ENCODE results near the gene CD14.
"Not testable (repeated sequence)": the region's sequence is repeated elsewhere in the genome, so short reads cannot be mapped to it uniquely, and the experiment has no call there.

CD14 gene

DNA sequence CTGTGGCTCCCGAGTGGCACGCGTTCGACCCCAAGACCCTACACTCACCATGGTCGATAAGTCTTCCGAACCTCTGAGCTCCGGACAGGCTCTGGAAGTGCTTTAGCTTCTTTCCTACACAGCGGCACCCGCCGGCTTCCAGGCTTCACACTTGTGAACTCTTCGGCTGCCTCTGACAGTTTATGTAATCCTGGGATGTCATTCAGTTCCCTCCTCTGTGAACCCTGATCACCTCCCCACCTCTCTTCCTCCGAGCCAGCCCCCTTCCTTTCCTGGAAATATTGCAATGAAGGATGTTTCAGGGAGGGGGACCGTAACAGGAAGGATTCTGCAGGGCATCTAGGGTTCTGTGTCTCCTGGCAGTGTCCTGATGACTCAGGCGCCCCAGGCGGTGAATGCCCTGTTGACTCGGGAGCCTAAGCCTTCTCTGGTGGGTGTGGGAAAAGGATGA lies at the start of gene CD14:
TSS of gene CD14 (minus strand) at position 155 of the 451 bp plus-strand sequence. CDS start at position 51, 104 bp downstream.
- DNase-seq = peak; percentile 13

DNA sequence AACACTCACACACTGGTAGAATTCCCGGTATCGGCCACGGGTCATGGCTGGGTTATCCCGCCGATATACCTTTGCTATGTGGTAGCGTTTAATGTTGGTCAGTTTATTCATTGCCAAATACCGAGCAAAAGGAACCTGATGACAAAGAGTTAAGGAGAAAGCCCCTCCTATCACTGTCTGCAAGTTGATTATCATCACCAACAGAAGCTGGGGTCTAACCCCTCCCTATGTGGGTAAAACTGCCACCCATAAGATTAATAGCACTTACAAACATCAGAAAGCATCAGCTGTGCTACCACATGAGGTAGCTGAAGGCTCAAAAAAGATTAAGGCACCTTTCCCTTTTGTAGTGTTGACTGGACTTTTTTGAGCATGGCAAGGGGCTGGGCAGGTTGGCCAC lies 46.0 kb upstream of the CD14 start:
- DNase-seq = no peak

DNA sequence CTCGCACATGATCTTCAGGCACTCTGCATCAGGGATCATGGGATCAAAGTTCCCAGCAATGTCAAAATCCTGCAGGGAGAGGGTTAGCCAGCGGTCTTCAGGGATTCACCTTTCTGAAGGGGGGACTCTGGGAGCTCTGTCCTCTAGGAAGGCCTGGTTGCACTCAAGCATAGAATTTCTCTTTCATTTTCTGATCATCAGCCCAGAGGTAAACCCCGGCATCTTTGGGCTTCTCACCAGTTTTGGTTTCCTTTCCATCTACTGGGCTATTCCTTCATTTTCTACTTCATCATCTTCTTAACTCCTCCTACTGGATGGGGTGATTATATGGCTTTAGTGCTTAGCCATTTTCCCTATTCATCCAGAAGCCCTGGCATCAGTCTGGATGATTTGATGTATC lies 45.0 kb upstream of the CD14 start:
- no peak for DNase-seq

DNA sequence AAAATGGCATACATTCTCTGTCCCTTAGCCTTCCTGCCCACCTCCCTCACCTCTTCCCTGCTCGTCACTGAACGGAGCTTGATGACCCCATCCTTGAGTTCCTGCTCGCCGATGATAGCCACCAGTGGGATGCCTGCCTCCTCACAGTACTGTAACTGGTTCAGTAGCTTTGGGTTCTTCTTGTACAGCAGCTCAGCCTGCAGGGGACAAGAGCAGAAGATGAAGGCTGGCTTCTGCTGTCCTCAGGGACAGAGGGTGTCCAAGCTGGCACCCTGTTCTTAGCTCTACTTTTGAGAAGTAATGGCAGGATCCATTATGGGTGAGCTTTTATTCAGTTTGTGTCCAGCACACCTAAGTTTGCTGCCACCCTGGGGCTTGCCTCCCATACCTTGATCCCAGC lies 41.7 kb upstream of the CD14 start:
- DNase-seq = no peak

DNA sequence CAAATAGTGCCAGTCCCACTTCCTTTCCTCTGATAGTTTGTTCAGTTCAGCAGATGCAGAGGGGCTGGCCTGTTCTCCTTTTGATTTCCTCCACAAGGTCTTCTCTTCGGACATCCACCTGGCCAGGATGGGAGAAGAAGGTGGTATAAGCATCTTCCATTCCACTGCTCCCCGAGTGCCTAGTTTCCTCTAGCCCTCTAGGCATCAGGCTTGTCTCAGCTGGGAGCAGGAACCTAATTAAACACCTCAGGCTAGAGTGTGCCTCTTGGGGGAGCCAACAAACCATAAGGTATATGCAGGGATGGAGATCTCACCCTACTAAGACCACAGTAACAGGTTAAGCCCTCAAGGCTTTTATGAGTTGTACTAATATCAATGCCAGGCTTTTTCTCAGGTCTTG lies 41.2 kb upstream of the CD14 start:
- DNase-seq = no peak

DNA sequence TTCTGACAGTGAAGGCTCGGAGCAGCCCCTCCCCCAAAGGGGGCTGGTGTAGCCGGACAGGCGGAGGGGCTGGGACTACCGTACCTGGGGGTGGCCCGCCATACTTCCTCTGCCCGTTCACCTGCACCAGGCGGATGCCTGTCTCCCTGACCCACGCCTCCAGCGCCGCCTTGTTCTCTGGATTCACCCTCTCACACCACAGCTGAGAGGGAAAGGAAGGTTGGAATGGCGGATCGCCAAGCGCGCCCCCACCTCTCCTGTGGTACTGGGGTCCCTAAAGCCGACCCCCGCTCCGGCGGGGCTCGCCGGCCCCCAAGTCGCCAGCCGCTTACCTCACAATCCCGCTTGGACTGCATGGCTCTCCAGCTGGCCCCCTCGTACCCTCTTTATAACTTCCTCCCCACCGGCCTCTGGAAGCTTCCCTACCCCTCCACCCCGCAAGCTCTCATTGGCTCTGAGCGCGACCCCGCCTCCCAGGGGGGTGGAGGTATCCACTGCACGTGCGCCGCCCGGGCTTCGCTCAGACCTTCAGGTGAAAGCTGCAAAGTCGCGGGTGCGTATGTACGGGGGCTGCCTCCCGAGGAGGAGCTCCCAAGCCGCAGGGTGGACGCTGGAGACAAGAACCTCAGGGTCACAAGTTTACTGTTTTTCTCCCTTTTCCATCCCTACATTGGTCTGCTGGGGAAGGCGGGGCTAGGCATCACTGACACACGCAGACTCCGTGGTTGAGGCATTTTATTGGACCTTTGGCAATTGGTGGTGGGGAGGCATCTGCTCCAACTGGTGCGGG lies 40.4 kb upstream of the CD14 start, which contains the start of gene DND1:
TSS of gene DND1 (minus strand) at position 390 of the 790 bp plus-strand sequence. CDS start at position 356, 34 bp downstream.
- DNase-seq = no peak

DNA sequence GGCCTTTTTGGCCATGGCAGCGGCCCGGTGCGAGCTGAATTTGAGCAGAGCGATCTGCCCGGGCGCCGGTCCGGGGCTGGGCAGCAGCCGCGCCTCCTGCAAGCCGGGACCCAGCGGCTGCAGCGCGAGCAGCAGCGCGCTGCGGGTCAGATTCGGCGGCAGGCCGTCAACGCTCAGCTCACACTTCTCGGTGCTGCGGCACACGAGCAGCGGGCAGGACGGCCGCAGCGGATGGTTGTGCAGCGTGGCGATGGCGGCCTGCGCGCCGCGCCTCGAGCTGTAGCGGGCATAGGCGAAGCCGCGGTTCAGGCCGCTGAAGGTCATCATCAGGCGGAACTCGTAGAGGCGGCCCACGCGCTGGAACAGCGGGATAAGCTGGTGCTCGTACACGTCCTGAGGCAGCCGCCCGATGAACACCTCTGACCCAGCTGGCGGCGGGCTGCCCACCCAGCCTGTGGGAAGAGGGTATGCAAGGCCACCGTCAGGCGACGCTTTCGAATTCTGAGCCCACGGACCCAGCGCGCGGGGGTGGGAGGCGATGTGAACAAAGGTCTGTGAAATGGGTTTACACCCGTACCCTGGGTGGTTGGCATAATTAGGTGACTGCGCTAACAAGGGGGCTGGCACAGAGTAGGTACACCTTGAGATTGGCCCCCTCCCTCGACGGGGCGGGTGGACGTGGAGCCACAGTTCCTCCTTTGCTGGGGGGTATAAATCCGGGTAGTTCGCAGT lies 39.6 kb upstream of the CD14 start:
- DNase-seq = no peak

DNA sequence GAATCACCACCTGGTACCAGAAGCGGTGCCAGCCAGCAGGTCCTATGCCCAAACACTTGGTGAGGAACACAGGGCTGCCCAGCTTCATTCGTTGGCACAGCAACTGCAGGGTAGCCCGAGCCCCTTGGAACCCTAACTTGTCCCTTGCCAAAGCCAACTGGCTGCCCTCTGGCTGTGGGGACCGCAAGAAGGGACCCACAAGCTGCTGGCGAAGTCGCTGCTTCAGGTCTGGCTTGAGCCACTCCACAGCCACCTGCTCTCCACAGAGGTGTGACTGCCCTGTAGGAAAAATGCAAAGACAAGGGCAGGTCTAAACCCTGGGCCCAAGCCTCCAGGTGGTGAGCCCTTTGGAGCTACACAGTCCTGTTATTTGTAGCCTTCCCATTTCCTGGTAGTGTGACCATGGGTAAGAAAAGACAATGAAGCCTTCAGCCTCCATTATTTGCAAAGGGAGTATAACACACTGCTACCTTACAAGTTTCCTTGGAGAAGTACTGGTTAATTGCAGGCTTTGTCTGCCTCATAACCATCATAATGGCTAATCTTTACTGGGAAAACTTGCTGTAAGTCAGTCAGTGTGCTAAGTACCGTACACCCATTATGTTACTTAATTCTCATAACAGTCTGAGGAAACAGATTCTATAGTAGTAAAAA lies 38.6 kb upstream of the CD14 start:
- DNase-seq = no peak

DNA sequence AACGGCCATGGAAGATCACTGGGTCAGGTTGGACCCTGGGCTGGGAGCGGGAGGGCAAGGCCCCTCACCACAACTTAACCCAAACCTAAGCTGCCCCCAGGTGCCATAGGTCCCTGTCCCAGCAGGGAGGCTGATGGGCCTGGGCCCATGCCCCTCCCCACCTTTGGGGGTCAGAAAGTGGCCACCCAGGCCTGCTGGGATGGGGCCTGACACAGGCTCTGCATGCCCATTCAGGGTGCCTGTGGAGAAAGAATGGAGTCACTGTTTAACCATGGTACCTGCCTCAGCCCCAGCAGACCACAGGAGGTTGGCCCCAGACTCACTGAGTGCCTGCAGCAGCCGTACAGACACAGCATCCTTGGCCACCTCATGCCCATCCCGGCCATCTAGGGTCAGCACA lies 38.1 kb upstream of the CD14 start:
- DNase-seq = not testable (repeated sequence)

DNA sequence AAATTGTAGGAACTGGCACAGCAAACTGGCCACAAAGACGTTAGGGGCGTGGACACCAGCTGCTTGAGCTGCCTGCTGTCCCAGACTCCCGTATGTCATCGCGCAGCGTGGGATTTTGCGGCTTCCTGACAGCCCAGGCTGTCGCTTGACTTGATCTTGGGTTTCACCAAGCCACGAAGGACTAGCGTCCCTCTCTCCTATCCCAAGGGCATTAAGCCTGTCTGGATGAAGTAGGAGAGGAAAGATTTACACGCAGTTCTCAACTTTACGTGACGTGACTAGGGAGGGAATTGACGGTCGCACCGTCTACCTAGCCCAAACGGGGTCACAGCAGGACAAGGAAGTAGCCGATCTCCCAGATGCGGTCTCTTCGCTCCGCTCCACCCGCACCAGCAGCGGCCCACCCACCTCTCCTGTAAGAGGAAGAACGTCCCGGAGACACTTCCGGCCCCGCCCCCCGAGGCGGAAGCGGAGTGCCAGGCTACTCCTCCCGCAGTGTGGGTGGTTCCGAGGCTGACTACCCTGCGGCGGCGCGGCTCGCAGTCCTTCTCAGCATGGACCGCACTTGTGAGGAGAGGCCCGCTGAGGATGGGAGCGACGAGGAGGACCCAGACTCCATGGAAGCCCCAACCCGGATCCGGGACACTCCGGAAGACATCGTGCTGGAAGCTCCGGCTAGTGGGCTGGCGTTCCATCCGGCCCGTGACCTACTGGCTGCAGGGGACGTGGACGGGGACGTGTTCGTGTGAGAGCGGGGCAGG lies 31.6 kb upstream of the CD14 start, which contains the start of gene WDR55:
TSS of gene WDR55 (plus strand) at position 546 of the 761 bp plus-strand sequence. CDS start at position 555, 9 bp downstream.
- DNase-seq = peak; percentile 97

DNA sequence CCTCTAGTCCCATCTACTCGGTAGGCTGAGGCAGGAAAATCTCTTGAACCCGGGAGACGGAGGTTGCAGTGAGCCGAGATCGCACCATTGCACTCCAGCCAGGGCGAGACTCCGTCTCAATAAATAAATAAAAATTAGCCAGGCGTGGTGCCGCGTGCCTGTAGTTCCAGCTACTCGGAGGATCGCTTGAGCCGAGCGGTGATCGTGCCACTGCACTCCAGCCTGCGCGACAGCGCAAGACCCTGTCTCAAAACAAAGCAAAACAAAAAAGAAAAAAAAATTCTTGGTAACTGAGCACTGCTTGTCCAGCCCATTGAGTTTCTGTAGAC lies 31.0 kb upstream of the CD14 start:
- DNase-seq = no peak

DNA sequence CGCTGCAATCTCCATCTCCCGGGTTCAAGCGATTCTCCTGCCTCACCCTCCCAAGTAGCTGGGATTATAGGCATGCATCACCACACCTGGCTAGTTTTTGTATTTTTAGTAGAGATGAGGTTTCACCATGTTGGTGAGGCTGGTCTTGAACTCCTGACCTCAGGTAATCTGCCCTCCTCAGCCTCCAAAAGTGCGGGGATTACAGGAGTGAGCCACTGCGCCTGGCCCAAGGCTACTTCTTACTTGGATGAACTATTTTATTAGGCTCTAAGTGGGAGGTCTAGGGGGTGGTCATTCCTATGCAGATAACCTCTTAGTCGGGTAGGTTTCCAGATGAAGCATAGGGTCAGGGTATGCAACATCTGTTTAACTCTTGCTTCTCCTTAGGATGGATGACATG lies 27.4 kb upstream of the CD14 start:
- DNase-seq = not testable (repeated sequence)

DNA sequence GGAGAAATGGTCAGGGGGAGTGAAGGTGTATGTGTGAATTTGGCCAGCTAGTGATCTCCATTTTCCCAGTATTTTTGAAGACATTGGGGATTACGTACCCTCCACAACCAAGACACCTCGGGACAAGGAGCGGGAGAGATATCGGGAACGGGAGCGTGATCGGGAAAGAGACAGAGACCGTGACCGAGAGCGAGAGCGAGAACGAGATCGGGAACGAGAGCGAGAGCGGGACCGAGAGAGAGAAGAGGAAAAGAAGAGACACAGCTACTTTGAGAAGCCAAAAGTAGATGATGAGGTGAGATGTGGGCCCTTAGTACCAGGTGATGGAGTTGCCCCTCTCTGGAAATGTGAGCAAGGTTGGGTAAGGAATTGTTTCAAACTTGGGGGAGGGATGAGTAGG lies 25.9 kb upstream of the CD14 start:
- DNase-seq = no peak

DNA sequence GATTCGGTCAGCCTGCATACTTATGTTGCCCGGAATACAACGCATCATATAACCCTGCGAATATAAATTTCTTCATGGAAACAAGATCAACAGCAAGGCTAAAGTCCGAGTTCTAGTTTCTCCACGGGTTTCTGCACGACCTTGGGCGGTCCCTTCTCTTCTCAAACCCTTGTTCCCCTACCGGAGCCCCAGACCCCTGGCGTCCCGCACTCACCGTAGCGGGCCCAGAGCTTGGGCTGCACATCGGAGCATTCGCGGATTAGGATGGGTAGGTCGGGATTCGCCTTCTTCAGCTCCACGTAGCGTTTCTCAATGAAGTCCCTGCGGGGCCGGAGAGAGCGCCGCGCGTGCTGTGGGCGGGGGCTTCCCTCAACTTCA lies 14.1 kb upstream of the CD14 start:
- DNase-seq = no peak

DNA sequence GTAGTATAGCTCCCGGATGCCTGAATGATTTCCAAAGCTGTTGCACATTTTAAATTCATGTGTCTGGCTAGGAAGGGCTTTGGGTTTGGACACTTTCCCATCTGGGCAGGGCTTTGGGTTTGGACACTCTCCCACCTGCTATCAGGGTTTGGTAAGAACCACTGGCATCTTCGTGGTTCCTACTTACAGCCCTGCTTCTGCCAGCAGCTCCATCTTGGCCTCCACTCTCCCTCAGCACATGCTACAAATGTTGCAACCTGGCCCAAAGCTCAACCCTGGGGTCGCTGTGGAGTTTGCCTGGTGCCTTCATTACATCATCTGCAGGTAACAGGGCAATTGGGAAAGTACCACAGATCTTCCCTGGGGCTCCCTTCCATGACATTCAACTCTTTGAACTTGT lies 9.7 kb upstream of the CD14 start:
- DNase-seq = no peak

DNA sequence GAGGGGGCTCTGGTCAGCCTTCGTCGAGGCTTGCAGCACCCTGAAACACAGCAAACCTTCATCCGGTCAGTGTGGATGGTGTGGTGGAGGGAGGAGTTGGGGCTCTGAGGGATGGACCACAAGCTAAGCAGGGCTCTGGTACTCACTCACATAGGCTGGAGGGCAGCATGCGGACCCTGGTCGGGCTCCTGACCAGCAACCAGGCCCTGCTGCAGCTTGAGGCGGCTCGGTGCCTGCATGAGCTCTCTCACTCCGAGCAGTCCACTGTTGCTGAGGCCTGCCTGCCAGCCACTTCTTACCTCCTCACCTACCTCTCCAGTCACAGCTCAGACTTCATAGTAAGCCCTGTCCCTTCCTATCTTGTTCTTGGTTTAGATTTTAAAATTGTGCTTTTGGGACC lies 8.7 kb upstream of the CD14 start:
- no peak for DNase-seq

DNA sequence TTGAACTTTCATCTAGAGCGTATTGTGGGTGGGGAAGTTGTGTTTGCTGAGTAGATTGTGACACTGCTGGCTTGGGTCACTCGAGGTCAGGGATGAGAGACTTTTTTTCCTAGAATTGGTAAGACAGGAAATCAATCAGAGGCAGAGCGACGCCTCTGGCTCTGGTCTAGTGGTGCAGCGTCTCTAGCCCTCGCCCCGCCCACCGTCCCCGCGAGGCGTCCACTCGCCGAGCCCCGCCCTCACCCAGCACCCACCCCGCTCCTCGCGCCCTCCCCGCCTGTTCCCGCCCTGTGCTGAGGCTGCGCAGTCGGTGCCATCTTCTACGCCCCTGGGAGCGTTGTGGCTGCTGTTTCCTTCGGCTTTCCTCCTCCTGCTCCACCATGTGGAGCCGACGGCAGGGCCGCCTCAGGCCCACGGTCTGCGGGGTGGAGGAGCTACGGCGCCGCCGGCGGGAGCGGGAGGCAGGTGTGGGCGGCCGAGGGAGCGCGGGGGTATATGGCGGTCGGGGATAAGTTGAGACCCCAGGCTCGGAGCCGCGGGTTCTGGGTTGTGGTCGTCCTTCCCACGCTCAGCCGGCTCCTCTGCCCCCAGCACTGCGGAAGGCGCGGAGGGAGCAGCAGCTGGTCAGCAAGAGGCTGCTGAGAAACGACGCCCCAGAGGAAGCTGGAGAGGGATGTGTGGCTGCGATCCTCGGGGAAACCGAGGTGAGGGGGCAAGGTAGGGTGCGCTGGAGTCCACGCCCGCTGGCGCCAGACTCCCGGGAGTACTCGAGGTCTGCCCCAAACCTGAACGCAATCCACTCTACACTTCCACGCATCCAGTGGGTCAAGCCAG lies 6.4 kb upstream of the CD14 start, which contains the start of gene TMCO6:
TSS of gene TMCO6 (plus strand) at position 304 of the 834 bp plus-strand sequence. CDS start at position 381, 77 bp downstream.
- peak; percentile 98 for DNase-seq

DNA sequence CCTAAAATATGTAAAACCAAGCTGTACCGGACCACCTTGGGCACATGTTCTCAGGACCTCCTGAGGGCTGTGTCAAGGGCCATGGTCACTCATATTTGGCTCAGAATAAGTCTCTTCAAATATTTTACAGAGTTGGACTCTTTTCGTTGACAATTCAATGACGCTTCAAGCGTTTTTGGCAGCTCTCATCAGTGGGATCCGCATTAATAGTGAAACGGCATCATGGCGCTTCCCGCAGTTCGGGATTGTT lies 5.8 kb upstream of the CD14 start:
- DNase-seq = not testable (repeated sequence)

DNA sequence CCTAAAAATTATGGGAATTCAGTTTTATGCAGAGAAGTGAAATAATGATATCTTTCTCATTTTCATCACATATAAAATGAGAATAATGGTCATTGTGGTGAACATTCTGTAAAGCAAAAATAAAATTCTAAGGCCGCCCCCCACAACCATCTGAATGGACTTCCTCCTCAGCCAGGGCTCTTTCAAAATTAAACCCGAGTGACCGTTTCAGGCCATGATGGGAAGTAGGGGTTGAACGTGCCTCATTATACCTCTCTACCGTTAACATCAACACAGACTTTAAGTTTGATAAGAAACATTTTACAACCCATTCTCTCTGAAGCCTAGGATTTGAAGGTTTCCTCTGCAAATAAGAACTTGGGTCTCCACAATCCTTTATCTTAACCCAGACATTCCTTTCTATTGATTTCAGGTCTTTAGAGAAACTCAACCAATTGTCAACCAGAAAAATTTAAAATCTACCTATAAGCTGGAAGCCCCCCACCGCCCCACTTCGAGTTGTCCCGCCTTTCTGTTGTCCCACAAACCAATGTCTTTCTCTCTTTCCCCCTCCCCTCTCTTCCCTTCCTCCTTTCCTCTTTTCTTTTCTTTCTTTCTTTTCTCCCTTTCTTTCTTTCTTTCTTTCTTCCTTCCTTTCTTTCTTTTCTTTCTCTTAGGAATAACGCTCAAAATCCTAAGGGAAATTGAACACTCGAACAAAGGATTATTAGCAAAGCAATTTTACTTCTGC lies 4.6 kb upstream of the CD14 start:
- DNase-seq = no peak

DNA sequence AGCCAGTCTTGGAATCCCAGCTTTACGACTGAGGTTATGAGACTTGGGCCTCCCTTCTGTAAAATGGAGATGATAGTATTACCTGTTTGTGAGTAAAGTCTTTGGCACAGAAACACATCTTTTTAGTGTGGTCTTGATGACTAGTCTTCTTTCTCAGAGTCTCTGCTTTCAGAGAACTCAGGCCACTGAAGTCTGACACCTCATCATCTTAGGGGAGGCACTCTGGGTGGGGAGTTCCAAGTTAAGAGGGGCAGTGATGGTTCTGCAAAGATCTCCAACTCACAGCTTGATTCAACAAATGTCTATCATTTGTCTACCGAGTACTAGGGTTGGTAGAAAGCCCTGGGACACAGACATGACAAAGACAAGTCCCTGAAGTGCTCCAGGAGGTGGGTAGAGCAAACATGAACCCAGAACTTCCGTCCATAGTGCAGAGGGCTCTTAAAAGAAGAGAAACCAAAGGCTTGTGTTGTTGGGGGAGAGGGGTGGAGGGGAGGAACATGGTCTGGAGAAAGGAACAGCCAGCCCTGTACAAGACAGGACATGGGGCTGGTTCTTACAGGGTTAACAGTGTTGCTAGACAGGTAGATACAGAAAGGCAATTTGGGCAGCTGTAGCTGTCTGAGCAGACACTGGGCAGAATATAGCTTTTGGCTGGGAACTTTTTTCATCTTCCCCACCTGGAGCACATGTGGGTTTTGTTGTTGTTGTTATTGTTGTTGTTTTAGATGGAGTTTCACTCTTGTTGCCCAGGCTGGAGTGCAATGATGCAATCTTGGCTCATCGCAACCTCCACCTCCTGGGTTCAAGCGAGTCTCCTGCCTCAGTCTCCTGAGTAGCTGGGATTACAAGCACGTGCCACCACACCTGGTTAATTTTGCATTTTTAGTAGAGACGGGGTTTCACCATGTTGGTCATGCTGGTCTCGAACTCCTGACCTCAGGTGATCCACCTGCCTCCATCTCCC lies 2.6 kb upstream of the CD14 start:
- no peak for DNase-seq

All from activated CD4-positive, alpha-beta T cell treated with anti-CD3 and anti-CD28 coated beads, Interleukin-2, Interleukin-6, amounts not matched to agents 100 ng/mL and 50 ng/mL, durations not matched to agents 16 hours and 8 hours (primary cell).